ENCODE measurements around the gene GRIK1.

The GRIK1 gene

DNA sequence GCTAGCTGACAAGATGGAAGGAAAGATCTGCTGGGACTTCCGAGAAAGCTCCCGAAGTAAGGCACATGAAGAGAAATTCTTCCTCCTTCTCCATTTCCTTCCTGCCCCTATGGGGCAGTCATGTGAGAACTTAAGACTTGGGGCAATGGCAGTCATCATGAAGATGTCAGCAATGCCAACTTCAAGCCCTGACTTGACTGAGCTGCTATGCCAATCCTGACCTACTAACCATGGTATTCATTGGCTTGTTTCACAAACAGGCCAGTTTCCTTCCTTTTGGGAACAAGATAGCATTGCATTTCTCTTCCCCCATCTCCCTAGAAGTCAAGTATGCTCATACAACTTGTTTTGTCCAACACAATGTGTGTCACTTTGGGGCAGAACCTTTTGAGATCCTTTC is 25.5 kb downstream of the GRIK1 start:
- no peak for DNase-seq (ENCODE audit: low read depth in 2 of 2, low spot score in 1 of 2)

DNA sequence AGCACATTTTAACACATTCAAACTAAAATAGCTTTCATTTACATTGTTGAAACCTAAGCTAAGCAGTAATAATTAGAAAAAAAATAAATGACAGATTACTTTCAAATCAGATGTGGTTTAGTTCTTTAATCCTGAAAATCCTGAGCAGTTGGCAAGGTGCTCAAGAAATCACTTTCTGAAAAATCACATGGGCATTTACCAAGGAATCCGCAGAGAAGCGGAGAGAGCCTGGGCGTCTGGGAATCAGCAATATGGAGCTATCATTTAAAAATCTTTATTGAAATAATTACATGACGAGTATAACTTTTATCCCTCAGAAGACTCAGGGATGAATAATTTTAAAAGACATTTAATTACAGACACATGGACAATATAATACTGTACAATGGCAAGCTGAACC is 30.2 kb downstream of the GRIK1 start:
- DNase-seq (ENCODE audit: low read depth in 2 of 2, low spot score in 1 of 2) = no peak

DNA sequence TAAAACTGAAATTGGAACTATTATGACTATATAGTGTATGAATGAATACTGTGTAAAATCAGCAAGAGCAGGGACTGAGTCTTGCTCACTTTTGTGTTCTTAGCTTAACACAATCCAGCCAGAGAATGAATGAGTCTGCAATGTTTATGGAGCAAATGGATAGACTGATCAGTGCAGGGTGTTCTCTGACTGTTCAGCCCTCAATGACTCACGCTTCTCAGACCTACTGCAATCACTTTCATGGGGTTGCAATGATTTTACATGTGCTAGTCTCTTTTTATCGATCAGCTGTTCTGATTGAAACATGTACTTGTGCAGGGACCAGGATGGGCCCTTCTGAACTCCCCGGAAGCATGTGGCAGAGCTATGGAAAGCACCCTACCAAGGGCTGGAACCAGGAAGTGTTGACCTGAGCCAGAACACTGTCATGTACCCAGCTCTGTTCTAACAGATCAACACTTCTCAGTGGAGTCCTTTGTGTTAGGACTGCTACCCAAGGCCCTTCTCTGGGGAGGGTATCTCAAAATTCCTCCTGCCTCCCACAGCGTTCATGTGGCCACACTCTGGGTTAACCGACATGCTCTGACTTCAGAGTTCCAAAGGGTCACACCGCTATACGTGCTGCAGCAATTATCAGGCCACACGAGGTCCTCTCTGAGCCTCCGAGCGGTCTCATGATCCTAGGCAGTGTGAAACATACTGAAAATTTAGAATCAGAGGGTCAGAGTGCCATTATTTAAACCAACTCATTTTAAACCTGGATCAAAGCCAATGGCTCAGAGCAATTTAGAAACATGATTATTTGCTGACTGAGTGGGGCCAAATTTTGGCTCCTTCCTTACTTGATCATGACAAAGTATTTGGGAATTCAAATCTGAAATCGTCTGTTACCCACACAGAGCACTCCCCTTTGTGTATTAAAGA is 35.2 kb downstream of the GRIK1 start:
- no peak for DNase-seq (ENCODE audit: low read depth in 2 of 2, low spot score in 1 of 2)

DNA sequence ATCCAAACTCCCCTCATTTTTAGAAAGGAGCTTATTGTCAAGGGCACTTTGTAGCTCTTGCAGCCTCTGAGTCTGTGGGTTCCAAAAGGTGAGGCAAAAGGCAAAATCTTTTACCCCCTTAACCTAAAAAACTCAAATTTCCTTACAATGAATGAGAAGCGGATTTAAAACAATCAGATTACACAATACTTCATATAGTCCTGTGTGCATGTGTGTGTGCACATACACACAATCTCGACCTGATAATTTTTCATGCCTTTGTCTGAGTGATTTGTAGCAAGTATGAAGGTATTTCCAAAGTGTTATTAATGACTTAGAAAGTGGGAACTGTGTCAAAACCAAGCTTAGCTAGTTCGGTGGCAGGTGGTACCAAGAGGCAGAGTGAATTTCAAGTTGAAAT is 42.9 kb downstream of the GRIK1 start:
- no peak for DNase-seq (ENCODE audit: low read depth in 2 of 2, low spot score in 1 of 2)

DNA sequence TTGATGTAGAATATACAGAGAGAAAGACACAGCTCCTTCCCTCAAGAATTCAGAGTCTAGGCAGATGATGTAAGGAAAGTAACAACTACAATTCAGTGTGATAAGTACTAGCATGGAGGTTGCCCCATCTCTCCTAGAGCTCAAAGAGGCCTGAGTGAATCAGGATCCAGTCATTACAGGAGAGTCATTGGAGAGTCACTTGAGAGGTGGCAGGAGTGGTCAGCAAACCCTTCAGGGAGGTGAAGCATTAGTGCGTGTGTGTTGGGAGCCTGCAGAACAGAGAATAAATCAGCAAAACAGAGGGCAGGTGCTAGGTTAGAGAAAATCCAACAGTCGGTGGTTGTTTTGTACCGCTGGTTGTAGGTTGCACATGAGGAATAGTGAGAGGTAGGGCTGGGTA is 46.1 kb downstream of the GRIK1 start:
- no peak for DNase-seq (ENCODE audit: low read depth in 2 of 2, low spot score in 1 of 2)

DNA sequence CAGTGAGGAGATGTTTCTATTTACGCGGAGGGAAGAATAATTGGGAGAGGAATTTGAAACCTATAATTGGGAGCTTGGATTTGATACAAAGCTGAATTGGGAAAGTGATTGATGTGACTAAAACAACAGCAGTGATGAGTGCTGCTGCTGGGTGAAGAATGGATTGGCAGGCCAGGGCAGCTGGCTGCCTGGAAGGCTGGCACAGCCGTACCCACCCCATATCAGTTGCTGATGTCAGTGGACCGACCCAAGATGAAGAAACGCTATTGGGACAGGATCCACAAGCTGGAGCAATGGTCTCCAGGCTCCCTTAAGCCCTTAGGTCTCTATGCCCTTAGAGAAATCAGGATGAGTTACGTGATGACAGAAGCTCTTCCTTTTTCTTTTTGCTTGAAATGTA is 47.4 kb downstream of the GRIK1 start:
- no peak for DNase-seq (ENCODE audit: low read depth in 2 of 2, low spot score in 1 of 2)

DNA sequence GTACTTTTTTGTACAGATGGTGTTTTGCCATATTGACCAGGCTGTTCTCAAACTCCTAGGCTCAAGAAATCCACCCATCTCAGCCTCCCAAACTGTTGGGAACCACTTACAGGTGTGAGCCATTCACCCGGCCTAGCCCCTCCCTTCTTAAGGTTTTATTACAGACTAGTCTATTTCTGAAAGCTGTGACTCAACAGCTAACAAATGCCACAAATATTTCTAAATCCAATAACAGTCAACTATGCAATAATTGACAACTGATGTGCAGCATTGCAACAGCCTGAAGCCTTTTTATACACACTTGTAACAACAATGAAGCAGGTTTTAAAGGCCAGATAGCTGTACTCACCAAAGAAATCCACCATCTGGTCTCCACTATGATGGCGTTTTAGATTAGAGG is 51.4 kb downstream of the GRIK1 start:
- no peak for DNase-seq (ENCODE audit: low read depth in 2 of 2, low spot score in 1 of 2)

DNA sequence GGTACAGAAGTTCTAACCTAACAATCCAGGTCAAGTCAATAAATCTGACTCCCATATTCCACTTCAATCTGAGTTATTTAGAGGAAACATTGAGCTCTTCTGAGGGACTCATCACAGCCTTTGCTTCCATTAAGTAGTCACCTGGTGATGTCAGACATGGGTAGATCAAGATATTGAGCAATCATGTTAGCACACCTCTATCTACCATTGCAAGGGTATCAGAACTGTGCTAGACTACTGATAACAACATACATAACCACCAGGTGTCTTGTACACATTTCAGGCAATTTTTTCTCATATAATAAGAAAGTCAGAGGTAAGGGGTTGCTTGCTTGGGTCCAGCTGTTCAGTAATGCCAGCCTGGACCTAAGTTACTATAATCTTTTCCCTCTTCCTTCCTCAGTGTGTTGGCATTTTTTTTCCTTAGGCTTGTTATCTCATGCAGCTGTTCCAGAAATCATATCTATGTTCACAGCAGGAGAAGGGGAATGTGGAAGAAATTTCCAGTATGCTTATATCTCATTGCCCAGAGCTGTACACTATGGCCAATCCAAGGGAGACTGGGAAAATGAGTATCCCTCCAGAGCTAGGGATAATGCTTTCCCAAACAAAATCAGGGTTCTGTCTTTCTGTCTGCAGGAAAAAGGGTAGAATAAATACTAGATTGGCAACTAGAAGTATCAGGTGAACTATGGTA is 52.3 kb downstream of the GRIK1 start:
- no peak for DNase-seq (ENCODE audit: low read depth in 2 of 2, low spot score in 1 of 2)

DNA sequence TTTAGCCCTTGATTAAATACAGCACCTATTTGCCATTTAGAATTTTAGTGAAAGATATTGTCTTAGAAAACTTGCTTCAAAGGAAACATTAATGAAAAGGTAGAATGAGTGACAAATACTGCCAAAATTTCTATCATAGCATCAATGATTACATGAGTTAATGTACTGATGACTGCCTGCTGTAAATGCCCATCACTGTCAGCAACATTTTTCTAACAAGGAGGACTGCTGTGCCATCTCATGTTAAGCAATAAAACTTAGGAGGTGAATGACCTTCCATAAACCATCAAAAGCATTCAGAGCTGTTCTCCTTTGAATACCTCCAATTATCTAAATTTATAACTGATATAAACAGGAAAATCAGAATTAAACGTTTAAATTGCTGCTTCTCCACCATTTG is 54.3 kb downstream of the GRIK1 start:
- DNase-seq (ENCODE audit: low read depth in 2 of 2, low spot score in 1 of 2) = no peak

DNA sequence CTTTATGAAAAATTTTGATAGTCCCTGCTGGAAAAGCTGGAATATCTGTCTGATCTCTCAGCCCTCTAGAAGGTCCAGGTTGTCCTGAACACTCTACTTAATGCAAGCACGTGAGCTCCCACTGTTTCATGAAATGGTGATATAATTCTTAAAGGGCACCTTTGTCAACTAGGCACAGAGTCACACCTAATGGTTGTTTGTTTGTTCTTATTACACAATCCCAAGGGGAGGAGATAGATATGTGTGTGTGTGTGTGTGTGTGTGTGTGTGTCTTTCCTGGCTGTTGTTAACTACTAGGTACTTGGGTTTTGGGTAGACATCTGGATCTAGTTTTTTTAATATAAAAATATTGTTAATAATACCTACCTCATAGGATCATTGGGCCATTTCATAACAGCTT is 63.9 kb downstream of the GRIK1 start:
- DNase-seq (ENCODE audit: low read depth in 2 of 2, low spot score in 1 of 2) = no peak

DNA sequence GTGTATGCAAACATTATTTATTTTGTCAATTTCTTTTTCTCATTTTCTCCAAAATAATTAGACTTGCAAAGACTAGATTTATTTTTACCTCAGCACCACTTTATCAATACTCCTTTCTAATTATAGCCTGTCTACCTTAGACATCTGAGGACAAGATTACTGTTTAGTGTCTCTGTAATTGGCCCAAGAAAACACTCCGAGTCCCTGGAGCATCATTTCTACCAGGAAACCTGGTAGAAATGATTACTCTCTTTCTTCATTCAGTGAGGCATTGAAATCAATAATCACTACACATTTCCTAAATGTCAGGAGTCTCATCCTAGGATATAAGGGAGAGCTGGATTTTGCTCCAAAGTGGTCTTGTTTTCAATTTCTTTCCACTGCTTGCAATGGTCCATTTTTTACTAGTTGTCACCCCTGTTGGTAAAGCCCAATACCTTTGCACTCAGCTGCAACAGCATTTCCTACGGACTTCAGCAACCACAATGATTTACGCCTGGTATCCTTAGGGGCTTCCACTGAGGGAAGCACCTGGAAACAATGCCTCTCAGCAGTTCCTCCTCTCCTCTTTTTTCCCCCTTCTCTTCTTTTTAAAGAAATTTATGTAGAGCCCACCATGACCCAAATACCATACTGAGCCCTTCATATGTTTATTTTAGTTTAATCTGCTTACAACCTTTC is 64.6 kb downstream of the GRIK1 start:
- no peak for DNase-seq (ENCODE audit: low read depth in 2 of 2, low spot score in 1 of 2)

DNA sequence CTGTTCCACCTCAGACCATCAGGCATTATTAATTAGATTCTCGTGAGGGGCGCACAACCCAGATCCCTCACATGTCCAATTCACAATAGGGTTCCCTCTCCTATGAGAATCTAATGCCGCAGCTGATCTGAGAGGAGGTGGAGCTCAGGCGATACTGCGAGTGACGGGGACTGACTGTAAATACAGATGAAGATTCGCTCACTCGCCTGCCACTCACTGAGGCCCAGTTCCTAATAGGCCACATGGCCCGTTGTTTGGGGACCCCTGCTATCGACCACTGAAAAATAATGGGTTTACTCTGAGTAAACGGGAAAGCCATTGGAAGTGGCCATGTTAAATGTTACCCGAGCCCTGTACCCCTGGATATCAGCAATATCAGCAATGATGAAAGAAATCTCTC is 65.9 kb downstream of the GRIK1 start:
- no peak for DNase-seq (ENCODE audit: low read depth in 2 of 2, low spot score in 1 of 2)

DNA sequence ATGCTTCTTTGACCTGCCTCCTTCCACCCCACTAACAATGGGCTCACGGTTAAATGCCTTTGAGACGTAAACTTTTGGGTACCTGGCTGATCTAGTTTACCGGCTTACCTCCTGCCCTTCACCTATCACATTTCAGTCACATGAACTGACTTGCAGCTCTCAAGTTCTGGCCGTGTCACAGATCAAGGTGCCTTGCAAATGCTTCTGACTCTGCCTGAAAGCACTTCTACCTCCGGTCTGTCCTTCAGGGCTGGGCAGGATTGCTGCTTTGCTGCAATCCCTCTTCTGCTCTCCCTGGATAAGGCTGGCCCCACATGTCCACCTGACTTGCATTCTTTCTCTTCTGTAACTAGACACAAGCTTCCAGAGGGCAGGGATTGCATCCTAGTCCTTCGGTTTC is 69.0 kb downstream of the GRIK1 start:
- no peak for DNase-seq (ENCODE audit: low read depth in 2 of 2, low spot score in 1 of 2)

DNA sequence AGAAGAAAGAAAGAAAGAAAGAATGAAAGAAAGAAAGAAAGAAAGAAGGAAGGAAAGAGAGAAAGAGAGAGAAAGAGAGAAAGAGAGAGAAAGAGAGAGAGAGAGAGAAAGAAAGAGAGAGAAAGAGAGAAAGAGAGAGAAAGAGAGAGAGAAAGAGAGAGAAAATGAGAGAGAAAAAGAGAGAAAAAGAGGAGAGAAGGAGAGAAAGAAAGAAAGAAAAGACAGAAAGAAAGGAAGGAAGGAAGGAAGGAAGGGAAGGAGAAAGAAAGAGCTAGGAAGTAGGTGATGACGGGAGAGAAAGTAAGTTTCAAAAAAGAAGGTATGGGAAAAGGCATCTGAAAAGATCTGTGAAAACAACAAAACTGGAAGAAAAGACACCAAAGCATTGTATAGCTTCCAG is 72.0 kb downstream of the GRIK1 start:
- DNase-seq (ENCODE audit: low read depth in 2 of 2, low spot score in 1 of 2) = no peak

DNA sequence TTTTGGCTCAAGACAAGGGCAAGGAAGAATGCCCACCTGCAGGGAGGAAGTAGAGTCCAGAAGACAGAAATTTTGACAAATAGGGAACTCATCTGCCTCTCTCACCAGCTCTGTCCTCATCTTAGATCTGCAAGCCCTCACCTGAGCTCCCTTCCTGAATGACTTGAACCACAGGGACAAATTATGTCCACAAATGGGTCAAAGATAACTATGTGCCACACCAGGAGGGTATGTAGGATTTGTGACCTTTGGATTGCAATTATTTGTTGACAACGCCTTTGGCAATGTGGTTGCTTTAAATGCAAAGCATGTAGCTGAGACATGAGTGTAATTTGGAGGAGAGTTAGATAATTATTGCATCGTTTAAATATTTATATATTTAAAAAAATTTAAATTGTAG is 79.5 kb downstream of the GRIK1 start:
- no peak for DNase-seq (ENCODE audit: low read depth in 2 of 2, low spot score in 1 of 2)

DNA sequence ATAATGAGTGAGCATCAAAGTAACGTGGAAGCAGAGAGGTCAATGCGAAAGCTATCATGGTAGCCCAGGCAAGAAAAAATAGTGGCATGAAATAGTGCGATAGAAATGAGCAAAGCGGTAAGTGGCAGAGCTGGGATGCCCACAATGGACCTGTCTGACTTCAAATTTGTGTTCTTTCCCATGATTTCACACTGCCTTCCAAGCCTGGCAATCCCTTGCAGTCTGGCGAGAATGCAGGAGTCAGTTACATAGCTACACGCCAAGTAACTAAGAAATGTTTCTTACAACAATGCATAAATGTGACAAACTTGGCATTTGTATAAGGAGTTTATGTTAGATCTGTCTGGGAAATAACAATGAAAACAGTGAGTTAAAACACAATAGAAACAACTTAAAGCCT is 82.6 kb downstream of the GRIK1 start:
- no peak for DNase-seq (ENCODE audit: low read depth in 2 of 2, low spot score in 1 of 2)

DNA sequence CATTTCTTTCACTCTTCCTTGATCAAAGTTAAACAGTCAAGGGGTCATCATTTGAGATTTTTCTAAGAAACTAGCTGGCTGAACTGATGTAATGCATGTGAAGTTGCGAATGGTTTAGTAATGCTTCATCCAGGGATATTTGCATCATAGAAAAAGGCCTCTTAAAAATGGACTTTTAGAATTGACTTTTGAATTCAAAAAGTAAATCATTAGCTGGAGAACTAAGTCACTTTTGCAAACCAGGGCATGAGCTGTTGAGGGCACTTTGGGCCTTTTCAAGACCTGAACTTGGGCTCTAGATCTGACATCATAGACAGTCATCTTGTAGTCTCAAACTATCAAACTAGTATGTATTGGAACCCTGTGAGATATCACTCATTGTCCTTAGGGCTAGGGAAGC is 85.0 kb downstream of the GRIK1 start:
- no peak for DNase-seq (ENCODE audit: low read depth in 2 of 2, low spot score in 1 of 2)

DNA sequence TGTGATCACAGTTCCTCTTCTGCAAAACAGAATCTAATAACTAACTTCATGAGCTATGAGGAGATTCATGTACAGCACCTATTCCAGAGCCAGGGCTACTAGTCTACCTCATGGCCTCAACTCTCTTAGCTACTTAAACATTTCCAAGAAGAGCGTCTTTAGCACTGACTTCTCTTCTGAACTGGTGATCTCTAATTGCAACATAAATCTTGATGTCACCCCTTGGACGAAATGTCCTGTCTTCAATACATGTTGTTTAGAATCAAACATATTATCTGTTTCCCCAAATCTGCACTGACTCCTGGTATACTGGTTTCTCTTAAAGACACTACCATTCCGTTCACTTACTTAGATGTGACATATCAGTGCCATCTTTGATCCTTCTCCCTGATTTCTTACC is 88.2 kb downstream of the GRIK1 start:
- no peak for DNase-seq (ENCODE audit: low read depth in 2 of 2, low spot score in 1 of 2)

DNA sequence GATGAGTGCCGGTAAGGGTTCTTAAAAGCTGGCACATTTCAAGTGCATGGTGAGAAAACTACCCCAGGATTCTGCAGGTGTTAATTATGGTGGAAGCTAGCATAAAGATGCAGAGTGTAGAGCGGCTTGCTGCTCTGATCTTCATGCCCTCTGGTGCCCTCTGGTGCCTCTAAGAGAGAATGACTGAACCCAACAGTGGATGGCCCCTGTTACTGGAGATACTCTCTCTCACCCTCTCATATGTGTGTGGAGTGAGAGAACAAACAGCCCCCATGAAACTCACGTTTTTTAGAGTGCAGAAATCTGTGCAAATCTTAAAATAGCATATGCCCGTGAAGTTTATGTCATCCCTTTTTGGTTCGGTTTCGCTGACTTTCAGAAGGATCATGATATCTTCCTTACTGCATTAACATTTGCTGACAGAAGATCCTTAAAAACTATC is 90.0 kb downstream of the GRIK1 start:
- DNase-seq (ENCODE audit: low read depth in 2 of 2, low spot score in 1 of 2) = peak in 1 of 2 donors; percentile 0

DNA sequence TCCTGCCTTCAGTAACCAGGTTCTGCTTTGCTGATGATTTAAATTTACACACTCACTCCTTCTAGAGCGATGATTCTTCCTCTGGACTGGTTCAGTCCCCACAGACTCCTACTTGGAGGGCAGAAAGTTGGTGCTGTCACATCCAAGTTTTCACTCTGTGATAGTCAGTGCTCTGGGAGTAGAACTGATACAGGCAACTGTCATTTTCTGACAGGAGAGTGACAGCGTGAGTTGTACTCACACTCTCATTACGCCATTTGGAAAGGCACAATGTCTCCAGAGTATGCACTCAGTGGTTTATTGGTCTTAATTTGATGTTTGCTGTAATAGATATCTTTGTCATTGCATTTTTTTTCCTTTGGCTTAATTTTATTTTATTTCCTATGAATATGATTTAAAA is 96.0 kb downstream of the GRIK1 start:
- no peak for DNase-seq (ENCODE audit: low read depth in 2 of 2, low spot score in 1 of 2)

DNA sequence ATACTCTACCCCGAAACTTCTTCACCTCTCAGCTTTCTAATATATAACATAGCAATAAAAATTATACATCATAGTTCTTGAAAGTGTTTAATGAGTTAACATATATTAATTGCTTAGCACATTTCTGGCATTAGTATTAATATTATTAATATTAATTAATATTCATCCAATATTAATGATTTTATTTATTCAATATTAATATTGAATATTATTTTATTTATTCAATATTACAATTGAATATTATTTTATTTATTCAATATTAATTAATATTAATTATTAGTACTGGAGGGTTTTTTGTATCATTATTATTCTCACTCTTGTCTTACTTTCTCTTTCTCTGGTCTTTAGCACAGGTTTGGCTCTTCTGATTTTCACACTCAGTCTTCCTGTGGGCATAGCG is 105.2 kb downstream of the GRIK1 start:
- no peak for DNase-seq (ENCODE audit: low read depth in 2 of 2, low spot score in 1 of 2)

DNA sequence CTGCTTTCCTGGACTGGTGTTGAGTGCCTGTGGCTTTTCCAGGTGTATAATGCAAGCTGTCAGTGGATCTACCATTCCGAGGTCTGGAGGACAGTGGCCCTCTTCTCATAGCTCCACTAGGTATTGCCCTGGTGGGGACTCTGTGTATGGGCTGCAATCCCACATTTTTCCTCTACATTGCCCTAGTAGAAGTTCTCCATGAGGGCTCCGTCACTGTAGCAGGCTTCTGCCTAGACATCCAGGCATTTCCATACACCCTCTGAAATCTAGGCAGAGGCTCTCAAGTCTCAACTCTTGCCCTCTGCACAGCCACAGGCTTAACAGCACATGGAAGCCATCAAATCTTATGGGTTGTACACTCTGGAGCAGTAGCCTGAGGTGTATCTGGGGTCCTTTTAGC is 107.6 kb downstream of the GRIK1 start:
- DNase-seq (ENCODE audit: low read depth in 2 of 2, low spot score in 1 of 2) = no peak
